KMS-11 (cell line): ENCODE results near the gene F2R.

ENCODE experiments used
- H2AFZ ChIP-seq: fragments of 200-600 bp; sonication (generic); 2 replicates; pipeline ENCODE4 v1.6.1; 2016; ENCODE audit warnings: antibody characterized with exemption, mixed run types, low read depth
- H3K27ac ChIP-seq: fragments of 200-600 bp; sonication (generic); 2 replicates; pipeline ENCODE4 v1.6.1; 2016; ENCODE audit warnings: mild to moderate bottlenecking, mixed run types
- H3K27me3 ChIP-seq: fragments of 200-600 bp; sonication (generic); 2 replicates; pipeline ENCODE4 v1.6.1; 2017; ENCODE audit warnings: mild to moderate bottlenecking, low read depth, mixed run types, moderate library complexity; ENCODE audit not compliant: insufficient read depth
- H3K36me3 ChIP-seq: fragments of 200-600 bp; sonication (generic); 2 replicates; pipeline ENCODE4 v1.6.1; 2017; ENCODE audit warnings: mild to moderate bottlenecking, mixed run types; ENCODE audit not compliant: insufficient read depth
- H3K4me1 ChIP-seq: fragments of 200-600 bp; sonication (generic); 2 replicates; pipeline ENCODE4 v1.6.1; 2016; ENCODE audit warnings: mild to moderate bottlenecking, low read depth, mixed run types; ENCODE audit not compliant: poor library complexity, severe bottlenecking
- H3K4me2 ChIP-seq: fragments of 200-600 bp; sonication (generic); 2 replicates; pipeline ENCODE4 v1.7.0; 2016; ENCODE audit warnings: mild to moderate bottlenecking, mixed run types
- H3K4me3 ChIP-seq: fragments of 200-600 bp; sonication (generic); IDR thresholded peaks from 2 replicates; pipeline ENCODE4 v1.6.1; 2017; ENCODE audit warnings: low read depth, low read length, mixed read lengths; ENCODE audit not compliant: insufficient read depth
- H3K79me2 ChIP-seq: fragments of 200-600 bp; sonication (generic); 2 replicates; pipeline ENCODE4 v1.6.1; 2016; ENCODE audit warnings: low read depth, mixed run types; ENCODE audit not compliant: insufficient read depth
- H3K9ac ChIP-seq: fragments of 200-600 bp; sonication (generic); 2 replicates; pipeline ENCODE4 v1.6.1; 2016; ENCODE audit warnings: mild to moderate bottlenecking, mixed run types
- H4K20me1 ChIP-seq: fragments of 200-600 bp; sonication (generic); 2 replicates; pipeline ENCODE4 v1.6.1; 2016; ENCODE audit warnings: mild to moderate bottlenecking, mixed run types; ENCODE audit not compliant: insufficient read depth
- TF ChIP-seq, protein P1 (sequence below): fragments of 200-600 bp; sonication (generic); conservative IDR thresholded peaks from 2 replicates; pipeline ENCODE4 v1.6.1; 2017; ENCODE audit warnings: low read depth, mild to moderate bottlenecking, antibody characterized with exemption, low read length, moderate library complexity, mixed read lengths

F2R gene

GRCh38 chr5:76700571-76700970 lies 15.4 kb upstream of the F2R start:
- Histone ChIP-seq H3K4me2 (no peak overlapping the region), H3K79me2 (no peaks in the 10 kb centered on the region), H2AFZ (no peak overlapping the region), H4K20me1 (no peaks in the 10 kb centered on the region), H3K4me1 (no peaks in the 10 kb centered on the region), H3K36me3 (peaks cover 11% of the 10 kb centered on the region; the same call in 1 of the 2 replicates), H3K9ac (no peak overlapping the region), H3K4me3 (no peak overlapping the region), H3K27me3 (no peaks in the 10 kb centered on the region), H3K27ac (no peak overlapping the region)
- TF ChIP-seq, protein P1, sequence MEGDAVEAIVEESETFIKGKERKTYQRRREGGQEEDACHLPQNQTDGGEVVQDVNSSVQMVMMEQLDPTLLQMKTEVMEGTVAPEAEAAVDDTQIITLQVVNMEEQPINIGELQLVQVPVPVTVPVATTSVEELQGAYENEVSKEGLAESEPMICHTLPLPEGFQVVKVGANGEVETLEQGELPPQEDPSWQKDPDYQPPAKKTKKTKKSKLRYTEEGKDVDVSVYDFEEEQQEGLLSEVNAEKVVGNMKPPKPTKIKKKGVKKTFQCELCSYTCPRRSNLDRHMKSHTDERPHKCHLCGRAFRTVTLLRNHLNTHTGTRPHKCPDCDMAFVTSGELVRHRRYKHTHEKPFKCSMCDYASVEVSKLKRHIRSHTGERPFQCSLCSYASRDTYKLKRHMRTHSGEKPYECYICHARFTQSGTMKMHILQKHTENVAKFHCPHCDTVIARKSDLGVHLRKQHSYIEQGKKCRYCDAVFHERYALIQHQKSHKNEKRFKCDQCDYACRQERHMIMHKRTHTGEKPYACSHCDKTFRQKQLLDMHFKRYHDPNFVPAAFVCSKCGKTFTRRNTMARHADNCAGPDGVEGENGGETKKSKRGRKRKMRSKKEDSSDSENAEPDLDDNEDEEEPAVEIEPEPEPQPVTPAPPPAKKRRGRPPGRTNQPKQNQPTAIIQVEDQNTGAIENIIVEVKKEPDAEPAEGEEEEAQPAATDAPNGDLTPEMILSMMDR, result no peak

DNA sequence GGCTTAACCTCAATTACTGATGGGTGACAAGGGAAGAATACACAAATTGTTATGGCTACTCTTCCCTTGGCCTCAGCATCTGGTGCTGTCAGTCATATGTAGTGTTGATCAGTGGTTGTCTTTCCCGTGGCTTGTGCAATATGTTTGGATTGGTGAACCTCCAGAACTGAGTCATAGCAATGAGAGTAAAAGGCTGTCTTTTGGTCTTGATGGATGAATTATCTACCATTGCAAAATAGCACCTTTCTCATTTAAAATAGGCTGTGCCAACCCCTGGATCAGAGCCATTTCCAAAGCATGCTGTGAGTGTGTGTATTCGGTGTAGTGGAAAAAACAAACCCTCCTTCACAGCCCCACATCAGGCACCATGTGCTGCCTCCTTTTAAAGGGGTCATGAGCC lies 14.6 kb upstream of the F2R start:
- Histone ChIP-seq H3K79me2 (no peaks in the 10 kb centered on the region), H3K4me3 (no peak overlapping the region), H3K4me2 (no peak overlapping the region), H4K20me1 (no peaks in the 10 kb centered on the region), H3K36me3 (peaks cover 11% of the 10 kb centered on the region; the same call in 1 of the 2 replicates), H3K27ac (no peak overlapping the region), H3K4me1 (no peaks in the 10 kb centered on the region), H3K27me3 (no peaks in the 10 kb centered on the region), H2AFZ (no peak overlapping the region), H3K9ac (no peak overlapping the region)
- TF ChIP-seq, protein P1, result no peak

GRCh38 chr5:76703707-76704106 lies 12.2 kb upstream of the F2R start:
- H3K4me1 ChIP-seq, result peaks cover 4% of the 10 kb centered on the region
- H4K20me1 ChIP-seq, result no peaks in the 10 kb centered on the region
- H3K4me3 ChIP-seq, result no peak overlapping the region
- no peaks in the 10 kb centered on the region for H3K79me2 ChIP-seq
- H3K4me2 ChIP-seq, result no peak overlapping the region
- H2AFZ ChIP-seq, result no peak overlapping the region
- no peak overlapping the region for H3K9ac ChIP-seq
- no peaks in the 10 kb centered on the region for H3K27me3 ChIP-seq
- TF ChIP-seq, protein P1, result no peak
- no peak overlapping the region for H3K27ac ChIP-seq
- peaks cover 11% of the 10 kb centered on the region; the same call in 1 of the 2 replicates for H3K36me3 ChIP-seq

- H3K4me2 ChIP-seq, result no peak overlapping the region
- no peaks in the 10 kb centered on the region for H3K79me2 ChIP-seq
- no peak overlapping the region for H3K9ac ChIP-seq
- peaks cover 8% of the 10 kb centered on the region for H3K4me1 ChIP-seq
- H3K36me3 ChIP-seq, result peaks cover 11% of the 10 kb centered on the region; the same call in 1 of the 2 replicates
- H4K20me1 ChIP-seq, result no peaks in the 10 kb centered on the region
- H3K27me3 ChIP-seq, result no peaks in the 10 kb centered on the region
- TF ChIP-seq, protein P1, result no peak
- H2AFZ ChIP-seq, result no peak overlapping the region
- H3K27ac ChIP-seq, result no peak overlapping the region
- no peak overlapping the region for H3K4me3 ChIP-seq
These were observed 11.7 kb upstream of the F2R start for GRCh38 chr5:76704131-76704663.
